Limb (tissue), 2 donors: Measurements from ENCODE around the gene CLIP4.

Source experiments
- DNase-seq, 2 donors: peaks; one replicate each; pipeline ENCODE4 v3.0.0-alpha.2; 2016; ENCODE audit errors: extremely low spot score in 2 of 2

The CLIP4 gene

GRCh38 chr2:29218550-29219125 is 103.4 kb downstream of the CLIP4 start:
- DNase-seq = peak in 1 of 2 donors; percentile 4

GRCh38 chr2:29219374-29219773 is 104.2 kb downstream of the CLIP4 start:
- peak in 1 of 2 donors; percentile 3 for DNase-seq

DNA sequence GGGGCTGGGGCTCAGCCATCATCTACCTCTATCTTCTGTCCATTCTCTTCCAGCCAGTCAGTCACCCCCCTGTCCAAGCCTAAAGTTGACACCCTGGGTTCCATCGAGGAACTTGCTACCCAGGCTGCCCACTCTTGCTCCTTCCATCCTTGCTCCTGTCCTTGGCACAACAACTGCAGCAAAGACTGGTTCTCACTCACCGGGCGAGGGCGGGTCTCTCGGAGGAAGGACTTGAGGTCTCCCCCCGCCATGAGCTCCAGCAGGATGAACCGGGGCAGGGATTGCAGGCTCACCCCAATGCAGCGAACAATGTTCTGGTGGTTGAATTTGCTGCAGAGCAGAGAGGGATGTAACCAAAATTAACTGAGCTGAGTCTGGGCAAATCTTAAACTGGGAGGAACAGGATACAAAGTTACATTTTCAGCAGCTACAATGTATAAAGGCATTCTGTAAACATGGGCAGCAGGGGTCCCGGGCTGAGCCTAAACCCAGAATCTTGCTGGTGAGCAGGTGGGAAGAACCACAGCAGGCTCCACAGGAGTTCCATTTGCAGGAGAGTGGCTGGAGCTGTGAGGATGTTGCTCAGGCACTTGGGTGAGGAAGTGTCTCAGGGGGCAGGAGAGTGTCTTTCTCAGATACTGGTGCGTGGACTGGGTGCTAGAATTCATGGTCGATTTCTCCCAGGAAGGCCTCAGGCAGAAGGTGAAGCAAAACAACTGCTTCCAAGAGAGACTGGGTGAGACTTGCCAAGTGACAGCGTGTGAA is 105.5 kb downstream of the CLIP4 start:
- DNase-seq = no peak

- DNase-seq = no peak
Measured at GRCh38 chr2:29222381-29223179, 107.4 kb downstream of the CLIP4 start.

DNA sequence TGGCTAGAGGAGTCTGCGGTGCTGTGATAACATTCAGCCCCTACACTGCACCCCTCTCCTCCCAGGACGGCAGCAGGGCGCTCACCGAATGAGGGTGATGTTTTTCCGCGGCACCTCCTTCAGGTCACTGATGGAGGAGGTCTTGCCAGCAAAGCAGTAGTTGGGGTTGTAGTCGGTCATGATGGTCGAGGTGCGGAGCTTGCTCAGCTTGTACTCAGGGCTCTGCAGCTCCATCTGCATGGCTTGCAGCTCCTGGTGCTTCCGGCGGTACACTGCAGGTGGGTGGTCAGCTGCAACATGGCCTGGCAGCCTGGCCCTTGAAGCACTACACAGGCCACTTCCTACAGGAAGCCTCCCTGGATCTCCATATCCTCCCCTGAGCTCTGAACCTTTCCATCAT is 108.0 kb downstream of the CLIP4 start:
- no peak for DNase-seq

- peak in 1 of 2 donors; percentile 10 for DNase-seq
Measured at GRCh38 chr2:29223851-29224692, 108.9 kb downstream of the CLIP4 start.

DNA sequence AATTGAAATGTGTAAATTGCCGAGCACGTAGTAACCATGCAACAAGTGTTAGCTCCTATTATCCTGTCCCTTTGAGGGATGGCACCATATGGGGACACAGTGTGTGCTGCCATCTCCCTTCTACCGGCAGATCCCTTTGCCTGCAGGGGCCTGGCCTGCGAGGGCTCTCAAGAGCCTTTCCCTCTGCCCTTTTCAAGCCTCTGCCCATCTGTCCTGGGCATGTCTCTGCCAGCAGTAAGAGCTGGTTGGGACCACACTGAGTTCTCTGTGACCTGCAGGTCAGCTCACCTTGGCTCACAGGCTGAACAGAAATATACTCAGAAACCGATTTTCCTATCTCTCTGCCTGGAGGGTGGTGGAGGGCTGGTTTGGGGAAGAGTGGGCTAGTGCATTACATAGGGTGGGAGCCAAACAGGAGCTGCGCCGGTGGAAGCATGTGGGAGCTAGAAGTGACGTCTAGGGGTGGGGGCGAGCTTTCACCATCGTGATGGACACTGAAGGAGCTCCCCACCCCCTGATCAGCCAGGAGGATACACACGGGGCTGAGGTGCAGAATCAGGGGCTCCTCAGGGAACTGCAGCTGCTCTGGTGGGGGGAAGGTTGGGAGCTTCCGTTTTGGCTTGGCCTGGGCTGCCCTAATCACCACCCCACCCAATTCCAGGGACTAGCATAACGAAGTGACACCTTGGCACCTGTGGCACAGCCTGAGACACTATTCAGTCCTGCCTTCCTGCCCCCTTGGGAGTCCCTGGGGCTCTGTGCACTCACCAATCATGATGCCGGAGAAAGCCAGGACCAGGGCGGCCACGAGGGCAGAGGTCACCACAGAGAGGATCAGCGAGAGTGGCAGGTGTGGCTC is 109.7 kb downstream of the CLIP4 start:
- no peak for DNase-seq

- DNase-seq = no peak
Measured at GRCh38 chr2:29225814-29226213, 110.6 kb downstream of the CLIP4 start.

- DNase-seq = no peak
Measured at GRCh38 chr2:29226375-29226774, 111.2 kb downstream of the CLIP4 start.

GRCh38 chr2:29226808-29227207 is 111.6 kb downstream of the CLIP4 start:
- DNase-seq = no peak

DNA sequence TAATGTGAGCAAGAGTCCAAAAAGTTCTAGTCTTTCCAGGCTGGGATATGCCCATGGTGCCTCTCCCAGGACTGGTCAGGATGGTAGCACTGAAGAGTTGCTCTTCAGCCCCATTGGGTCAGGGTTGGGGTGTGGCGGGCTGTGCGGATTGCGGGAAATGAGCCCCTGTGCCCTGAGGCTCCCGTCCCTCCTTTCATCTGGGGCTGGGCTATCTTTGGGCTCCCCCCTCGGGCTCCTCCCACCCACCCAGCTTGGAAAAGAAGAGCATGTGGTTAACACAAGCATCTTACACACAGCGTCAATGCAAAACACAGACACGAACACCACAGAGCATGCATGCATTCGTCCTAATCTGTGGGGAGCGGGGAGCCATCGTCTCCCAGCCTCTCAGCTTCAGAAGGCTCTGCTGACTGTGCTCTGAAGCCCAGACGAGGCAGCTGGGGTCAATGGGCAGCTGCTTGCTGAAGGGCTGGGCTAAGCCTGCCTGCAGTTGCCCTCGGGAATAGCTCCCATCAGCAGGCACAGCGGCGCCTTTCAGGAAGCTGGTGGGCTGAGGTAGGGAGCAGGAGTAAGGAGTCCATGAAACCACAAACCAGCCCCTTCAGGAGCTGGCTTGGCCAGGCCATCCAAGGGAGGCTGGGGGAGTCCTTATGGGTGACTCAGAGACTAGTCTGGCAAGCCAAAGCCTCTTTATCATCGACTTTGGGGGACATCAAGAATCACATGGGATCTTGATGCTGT is 112.9 kb downstream of the CLIP4 start:
- no peak for DNase-seq

GRCh38 chr2:29228947-29229346 is 113.7 kb downstream of the CLIP4 start:
- no peak for DNase-seq

DNA sequence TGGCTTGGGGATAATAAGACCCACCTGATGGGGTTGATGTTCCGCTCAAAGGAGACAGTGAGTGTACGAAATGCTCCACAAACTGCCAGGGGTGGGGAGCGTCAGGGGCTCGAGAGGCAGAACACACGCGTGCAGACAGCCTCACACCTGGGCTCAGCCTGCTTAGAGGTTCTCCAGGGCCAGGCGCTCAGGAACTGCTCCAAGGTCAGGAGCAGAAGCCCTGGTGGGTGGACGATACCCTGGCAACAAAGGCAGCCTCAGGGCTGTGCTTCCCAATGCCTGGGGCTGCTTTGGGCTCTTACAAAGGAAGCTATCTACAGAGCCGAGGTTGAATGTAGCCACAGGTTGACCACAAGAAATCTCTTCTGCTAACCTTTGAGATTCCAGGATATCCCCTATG is 114.4 kb downstream of the CLIP4 start:
- no peak for DNase-seq

- no peak for DNase-seq
Measured at GRCh38 chr2:29232041-29232440, 116.8 kb downstream of the CLIP4 start.

DNA sequence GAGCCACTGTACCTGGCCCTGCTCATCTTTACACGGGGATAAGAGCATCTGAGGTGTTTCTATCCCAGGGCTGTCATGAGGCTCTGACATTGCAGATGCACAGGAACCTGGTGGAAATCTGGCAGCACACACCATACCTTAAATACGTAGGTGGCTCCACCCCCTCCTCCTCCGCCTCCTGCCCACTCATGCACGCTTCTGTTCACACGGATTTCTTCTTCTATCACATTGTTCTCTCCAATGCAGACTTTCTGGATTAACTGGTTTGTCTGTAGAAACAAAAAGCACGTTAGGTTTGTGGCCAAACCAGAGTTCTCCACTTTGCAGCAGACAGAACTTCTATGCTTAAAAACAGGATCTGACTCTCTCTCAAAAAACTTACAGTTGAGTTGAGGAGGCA is 118.2 kb downstream of the CLIP4 start:
- no peak for DNase-seq

DNA sequence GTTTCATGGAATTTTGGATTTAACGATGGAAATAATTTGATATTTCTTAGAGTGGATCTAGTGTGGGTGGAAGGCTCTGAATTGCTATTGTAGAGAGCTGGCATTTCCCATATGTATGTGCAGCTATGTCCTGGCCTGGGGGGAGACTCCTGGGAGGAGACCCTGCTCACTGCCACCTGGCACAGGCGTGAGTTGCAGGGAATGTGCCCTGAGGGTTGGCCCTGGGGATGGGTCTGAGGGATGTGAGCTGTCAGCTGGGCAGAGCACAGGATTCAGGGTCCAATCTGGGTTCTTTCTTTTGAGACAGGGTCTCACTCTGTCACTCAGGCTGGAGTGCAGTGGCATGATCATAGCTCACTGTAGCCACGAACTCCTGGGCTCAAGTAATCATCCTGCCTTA is 120.2 kb downstream of the CLIP4 start:
- no peak for DNase-seq

DNA sequence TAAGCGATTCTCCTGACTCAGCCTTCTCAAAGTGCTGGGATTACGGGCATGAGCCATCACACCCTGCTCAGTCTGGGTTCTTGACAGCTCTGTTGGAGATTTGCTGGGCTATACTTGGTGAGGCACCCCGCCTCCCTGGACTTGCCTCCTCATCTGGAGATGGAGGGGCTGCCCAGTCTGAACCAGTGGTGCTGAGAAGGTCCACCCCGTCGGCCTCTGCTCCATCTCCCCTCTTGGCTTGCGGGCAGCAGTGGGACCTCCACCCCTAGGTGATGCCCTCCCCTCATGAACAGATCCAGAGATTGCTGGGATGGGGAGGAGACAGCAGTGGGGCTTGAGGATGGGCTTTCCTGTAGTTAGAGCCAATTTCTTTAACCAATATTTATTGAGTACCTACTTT is 120.9 kb downstream of the CLIP4 start:
- no peak for DNase-seq

DNA sequence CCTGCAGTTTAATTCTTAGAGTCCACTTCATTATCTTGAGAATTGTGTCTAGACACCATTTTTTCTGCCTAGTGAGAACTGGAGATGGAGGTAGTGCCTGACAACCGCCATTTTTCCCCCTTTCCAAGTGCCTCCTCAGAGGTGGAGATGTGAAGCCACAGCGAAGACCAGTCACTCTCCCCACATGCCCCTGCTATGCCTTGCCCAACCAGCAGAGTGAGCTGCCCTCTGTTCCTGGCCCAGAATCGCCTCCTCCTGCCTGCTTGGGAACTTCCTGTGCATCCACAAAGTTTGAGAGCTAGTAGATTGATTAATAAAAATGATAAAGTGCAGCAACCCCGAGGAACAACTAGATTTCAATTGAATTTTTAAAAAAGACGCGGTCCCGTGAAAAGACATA is 123.3 kb downstream of the CLIP4 start:
- DNase-seq = no peak
